PC-9 (cell line): Measurements from ENCODE around the gene REL.

Source experiments
- EZH2 ChIP-seq: fragments of 200-600 bp; sonication (generic); IDR thresholded peaks from 2 replicates; pipeline ENCODE4 v1.8.0; 2017; ENCODE audit warnings: antibody characterized with exemption, low read depth
- TF ChIP-seq, protein P1 (sequence below): fragments of 200-600 bp; sonication (generic); conservative IDR thresholded peaks from 2 replicates; pipeline ENCODE4 v1.6.1; 2017; ENCODE audit warnings: mixed run types, antibody characterized with exemption, mild to moderate bottlenecking, moderate library complexity

DNA sequence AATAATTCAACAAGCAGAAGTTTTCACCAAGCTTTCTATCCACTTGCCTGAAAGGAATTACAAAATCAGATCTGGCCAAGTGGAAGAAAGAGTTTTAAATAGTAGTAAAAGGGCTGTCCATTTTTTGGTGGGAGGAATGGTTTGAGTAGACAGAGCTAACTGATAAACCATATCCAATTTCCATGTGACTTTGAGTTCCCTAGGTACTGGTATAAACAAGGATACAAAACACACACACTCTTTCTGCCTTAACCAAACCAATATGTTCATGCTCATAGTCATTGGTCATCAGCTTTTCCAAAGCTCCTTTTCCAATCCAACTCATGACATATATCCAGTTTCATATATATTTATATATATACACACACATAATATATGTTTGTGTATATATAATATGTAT, 49.5 kb upstream of the REL start:
- TF ChIP-seq, protein P1, sequence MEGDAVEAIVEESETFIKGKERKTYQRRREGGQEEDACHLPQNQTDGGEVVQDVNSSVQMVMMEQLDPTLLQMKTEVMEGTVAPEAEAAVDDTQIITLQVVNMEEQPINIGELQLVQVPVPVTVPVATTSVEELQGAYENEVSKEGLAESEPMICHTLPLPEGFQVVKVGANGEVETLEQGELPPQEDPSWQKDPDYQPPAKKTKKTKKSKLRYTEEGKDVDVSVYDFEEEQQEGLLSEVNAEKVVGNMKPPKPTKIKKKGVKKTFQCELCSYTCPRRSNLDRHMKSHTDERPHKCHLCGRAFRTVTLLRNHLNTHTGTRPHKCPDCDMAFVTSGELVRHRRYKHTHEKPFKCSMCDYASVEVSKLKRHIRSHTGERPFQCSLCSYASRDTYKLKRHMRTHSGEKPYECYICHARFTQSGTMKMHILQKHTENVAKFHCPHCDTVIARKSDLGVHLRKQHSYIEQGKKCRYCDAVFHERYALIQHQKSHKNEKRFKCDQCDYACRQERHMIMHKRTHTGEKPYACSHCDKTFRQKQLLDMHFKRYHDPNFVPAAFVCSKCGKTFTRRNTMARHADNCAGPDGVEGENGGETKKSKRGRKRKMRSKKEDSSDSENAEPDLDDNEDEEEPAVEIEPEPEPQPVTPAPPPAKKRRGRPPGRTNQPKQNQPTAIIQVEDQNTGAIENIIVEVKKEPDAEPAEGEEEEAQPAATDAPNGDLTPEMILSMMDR = no peak
- no peak for TF ChIP-seq EZH2
